Activated B cell treated with CpG ODN at 0.5 μM for 24 hours (primary cell): ENCODE measurements around the gene ECD. TPM values are rescaled to one million over a fixed set of nuclear protein-coding genes. Genes with fewer than 3 reads are reported as not detected.
"Not testable (repeated sequence)": the region's sequence is repeated elsewhere in the genome, so short reads cannot be mapped to it uniquely, and the experiment has no call there.

Source experiments
- ATAC-seq: fragments of 200-7000 bp; cut with Tn5 transposase; one replicate; pipeline ENCODE4 v1.10.0; 2021; ENCODE audit warnings: low read depth, mild to moderate bottlenecking, moderate library complexity
- CTCF ChIA-PET: fragments of 350-600 bp; sonication (Branson Sonifier 250); formaldehyde crosslinking; loops from one replicate; lab custom pipeline; 2021; ENCODE audit warnings: antibody characterized with exemption; lab: Charles Lee
- POLR2A ChIA-PET: fragments of 350-600 bp; sonication (Branson Sonifier 250); formaldehyde crosslinking; loops from one replicate; lab custom pipeline; 2021; ENCODE audit warnings: antibody characterized with exemption; lab: Charles Lee
- DNase-seq: peaks from one replicate; pipeline ENCODE4 v3.0.0; 2022
- H3K27ac Mint-ChIP-seq: one replicate; pipeline ENCODE4 v1.8.0; 2020; ENCODE audit warnings: mixed read lengths
- H3K27me3 Mint-ChIP-seq: one replicate; pipeline ENCODE4 v1.8.0; 2021; ENCODE audit warnings: mixed read lengths
- H3K36me3 Mint-ChIP-seq: one replicate; pipeline ENCODE4 v1.8.0; 2021; ENCODE audit warnings: low read depth, mixed read lengths
- H3K4me1 Mint-ChIP-seq: one replicate; pipeline ENCODE4 v1.8.0; 2021; ENCODE audit warnings: mixed read lengths
- H3K4me3 Mint-ChIP-seq: one replicate; pipeline ENCODE4 v1.8.0; 2020; ENCODE audit warnings: mild to moderate bottlenecking, mixed read lengths
- H3K9me3 Mint-ChIP-seq: one replicate; pipeline ENCODE4 v1.8.0; 2020; ENCODE audit warnings: mixed read lengths
- intact Hi-C: fragments of 100-400 bp; cut with micrococcal nuclease; formaldehyde crosslinking; loops from one replicate; pipeline ENCODE4 v1.15.1; 2024
- total RNA-seq: library from RNA; stranded (reverse); gene quantifications from 2 replicates; pipeline ENCODE4 v1.2.3, GENCODE V29; 2022
- TF ChIP-seq, protein P1 (sequence below): fragments of 200-600 bp; IDR thresholded peaks from one replicate; pipeline ENCODE4 v1.8.0; 2022; ENCODE audit warnings: antibody characterized with exemption, mild to moderate bottlenecking

Gene ECD
- total RNA-seq, 1 donor from 2014 or later, result 35.0 TPM

DNA sequence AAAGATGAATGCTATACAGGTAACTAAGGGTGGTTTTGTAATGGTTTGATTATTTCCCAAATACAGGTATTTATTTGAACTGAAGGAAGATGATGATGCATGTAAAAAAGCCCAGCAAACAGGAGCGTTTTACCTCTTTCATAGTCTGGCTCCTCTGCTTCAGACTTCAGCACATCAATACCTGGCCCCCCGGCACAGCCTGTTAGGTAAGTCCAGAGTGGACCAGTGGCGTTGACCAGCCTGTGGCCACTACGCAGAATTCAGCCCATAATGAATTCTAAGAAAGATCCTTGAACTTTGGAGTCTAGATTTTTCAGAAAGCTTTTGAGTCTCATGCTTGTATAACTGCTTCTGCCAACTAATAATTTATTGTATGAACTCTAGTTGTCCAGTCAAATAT lies 47.9 kb downstream of the ECD start:
- Mint-ChIP-seq H3K4me1 (peaks cover 6% of the 10 kb centered on the region), H3K4me3 (no peak overlapping the region), H3K36me3 (peaks cover 34% of the 10 kb centered on the region), H3K9me3 (no peaks in the 10 kb centered on the region), H3K27ac (no peak overlapping the region), H3K27me3 (no peaks in the 10 kb centered on the region)
- TF ChIP-seq, protein P1, sequence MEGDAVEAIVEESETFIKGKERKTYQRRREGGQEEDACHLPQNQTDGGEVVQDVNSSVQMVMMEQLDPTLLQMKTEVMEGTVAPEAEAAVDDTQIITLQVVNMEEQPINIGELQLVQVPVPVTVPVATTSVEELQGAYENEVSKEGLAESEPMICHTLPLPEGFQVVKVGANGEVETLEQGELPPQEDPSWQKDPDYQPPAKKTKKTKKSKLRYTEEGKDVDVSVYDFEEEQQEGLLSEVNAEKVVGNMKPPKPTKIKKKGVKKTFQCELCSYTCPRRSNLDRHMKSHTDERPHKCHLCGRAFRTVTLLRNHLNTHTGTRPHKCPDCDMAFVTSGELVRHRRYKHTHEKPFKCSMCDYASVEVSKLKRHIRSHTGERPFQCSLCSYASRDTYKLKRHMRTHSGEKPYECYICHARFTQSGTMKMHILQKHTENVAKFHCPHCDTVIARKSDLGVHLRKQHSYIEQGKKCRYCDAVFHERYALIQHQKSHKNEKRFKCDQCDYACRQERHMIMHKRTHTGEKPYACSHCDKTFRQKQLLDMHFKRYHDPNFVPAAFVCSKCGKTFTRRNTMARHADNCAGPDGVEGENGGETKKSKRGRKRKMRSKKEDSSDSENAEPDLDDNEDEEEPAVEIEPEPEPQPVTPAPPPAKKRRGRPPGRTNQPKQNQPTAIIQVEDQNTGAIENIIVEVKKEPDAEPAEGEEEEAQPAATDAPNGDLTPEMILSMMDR, result no peak
- no peak for DNase-seq
- ChIA-PET CTCF (no interaction called here), POLR2A (interaction anchor here (0.6 kb wide), 1 partner anchor 1418 kb away, joined by 4 read pairs; no protein-coding TSS in a partner anchor)
- ATAC-seq, result no peak
- intact Hi-C loops, result no loop called here

DNA sequence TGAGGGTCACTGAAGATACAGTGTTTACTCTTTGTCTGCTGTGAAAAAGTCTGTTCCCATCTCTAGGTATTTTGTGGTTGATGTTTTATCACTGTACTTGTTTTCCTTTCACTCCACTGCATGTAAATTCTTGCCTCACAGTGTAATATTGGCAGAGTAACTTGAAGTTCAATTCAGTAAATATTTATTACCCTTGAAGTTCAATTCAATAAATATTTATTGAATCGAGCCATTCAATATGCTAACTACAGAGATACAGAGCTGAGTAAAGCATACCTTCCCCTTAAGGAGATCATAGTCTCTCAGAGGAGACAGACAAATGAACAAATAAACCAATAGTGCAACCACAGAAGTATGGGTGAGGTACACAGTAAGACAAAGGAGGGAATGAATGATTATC lies 48.4 kb downstream of the ECD start:
- ChIA-PET POLR2A (interaction anchor here (0.6 kb wide), 1 partner anchor 1418 kb away, joined by 4 read pairs; no protein-coding TSS in a partner anchor), CTCF (no interaction called here)
- intact Hi-C loops, result no loop called here
- Mint-ChIP-seq H3K4me3 (no peak overlapping the region), H3K4me1 (peaks cover 6% of the 10 kb centered on the region), H3K27ac (no peak overlapping the region), H3K9me3 (no peaks in the 10 kb centered on the region), H3K36me3 (peaks cover 35% of the 10 kb centered on the region), H3K27me3 (no peaks in the 10 kb centered on the region)
- DNase-seq (no peak), ATAC-seq (no peak)
- TF ChIP-seq, protein P1, result no peak

DNA sequence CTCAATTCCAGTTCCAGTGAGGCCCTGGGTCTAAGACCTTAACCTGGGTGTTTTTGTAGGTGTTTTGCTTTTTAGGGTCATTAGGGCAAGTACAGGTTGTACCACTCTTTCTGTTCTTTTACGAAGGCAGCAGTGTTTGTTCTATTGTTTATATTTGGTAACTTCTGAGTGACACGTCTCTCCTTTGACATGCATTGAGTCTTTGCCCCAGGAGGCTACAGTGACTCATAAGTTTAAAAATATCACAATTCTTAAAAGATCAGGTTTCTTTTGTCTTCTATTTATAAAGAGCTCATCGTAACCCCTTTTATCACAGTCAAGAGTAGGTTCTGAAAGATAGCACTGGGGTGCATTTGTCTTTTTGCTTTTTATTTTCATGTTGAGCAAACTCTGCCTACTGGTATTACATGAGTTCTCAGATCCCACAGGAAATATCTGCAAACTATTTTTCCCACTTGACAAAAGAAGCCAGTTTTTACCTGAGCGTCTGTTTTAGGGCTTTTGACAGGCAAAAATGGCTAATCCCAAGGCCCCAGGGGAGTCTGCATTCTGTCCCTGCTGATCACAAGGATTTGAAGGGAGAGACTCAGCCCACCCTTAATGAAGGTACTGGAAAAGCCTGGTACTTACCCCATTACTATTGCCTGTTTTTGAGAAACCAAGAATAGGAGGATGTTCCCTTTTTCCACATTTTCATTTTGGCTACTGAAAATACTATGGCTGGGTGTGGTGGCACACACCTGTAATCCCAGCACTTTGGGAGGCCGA lies 49.6 kb downstream of the ECD start:
- CTCF ChIA-PET, result no interaction called here
- Mint-ChIP-seq H3K27ac (no peak overlapping the region), H3K27me3 (no peaks in the 10 kb centered on the region), H3K4me1 (peaks cover 6% of the 10 kb centered on the region), H3K9me3 (no peaks in the 10 kb centered on the region), H3K4me3 (no peak overlapping the region), H3K36me3 (peaks cover 26% of the 10 kb centered on the region)
- TF ChIP-seq, protein P1, result no peak
- intact Hi-C loops, result no loop called here
- DNase-seq, result no peak
- POLR2A ChIA-PET, result interaction anchor here (0.6 kb wide), 1 partner anchor 63 kb away, joined by 4 read pairs; no protein-coding TSS in a partner anchor
- ATAC-seq, result peak; percentile 34

DNA sequence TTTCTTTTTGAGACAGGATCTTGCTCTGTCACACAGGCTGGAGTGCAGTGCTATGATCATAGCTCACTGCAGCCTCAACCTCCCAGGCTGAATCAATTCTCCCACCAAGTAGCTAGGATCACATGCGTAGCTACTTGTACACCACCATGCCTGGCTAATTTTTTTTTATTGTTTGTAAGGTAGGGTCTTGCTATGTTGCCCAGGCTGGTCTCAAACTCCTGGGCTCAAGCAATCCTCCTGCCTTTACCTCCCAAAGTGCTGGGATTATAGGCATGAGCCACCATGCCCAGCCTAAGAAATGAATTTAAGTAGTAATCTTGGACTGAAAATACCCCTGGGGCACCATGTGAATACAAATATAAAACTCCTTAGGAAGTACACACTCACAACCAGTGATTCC lies 51.8 kb downstream of the ECD start:
- no peak for ATAC-seq
- TF ChIP-seq, protein P1, result no peak
- H3K27me3 Mint-ChIP-seq, result no peaks in the 10 kb centered on the region
- ChIA-PET CTCF (no interaction called here), POLR2A (interaction anchor here (0.5 kb wide), 1 partner anchor 38 kb away, joined by 4 read pairs; no protein-coding TSS in a partner anchor)
- H3K9me3 Mint-ChIP-seq, result no peaks in the 10 kb centered on the region
- peaks cover 21% of the 10 kb centered on the region for H3K36me3 Mint-ChIP-seq
- H3K27ac Mint-ChIP-seq, result no peak overlapping the region
- no peak overlapping the region for H3K4me3 Mint-ChIP-seq
- no peak for DNase-seq
- H3K4me1 Mint-ChIP-seq, result peaks cover 11% of the 10 kb centered on the region
- intact Hi-C loops, result no loop called here

DNA sequence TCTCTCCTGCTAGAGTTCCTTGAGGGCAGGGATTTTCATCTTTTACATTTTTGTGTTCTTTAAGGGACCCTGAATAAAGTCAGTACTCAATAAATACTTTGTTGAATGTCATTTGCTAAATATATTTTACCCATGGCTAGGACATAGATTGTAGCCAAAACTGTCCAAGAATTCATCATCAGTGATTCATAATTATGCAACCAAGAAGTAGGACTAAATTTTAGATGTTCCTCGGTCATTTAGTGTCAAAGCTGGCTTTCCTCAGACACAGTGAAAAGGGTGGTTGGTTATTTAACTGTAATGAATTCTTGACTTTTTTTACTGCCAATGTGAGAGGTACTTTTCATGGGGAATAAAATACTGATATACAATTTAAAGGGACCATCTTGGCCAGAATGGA lies 54.3 kb downstream of the ECD start:
- ChIA-PET CTCF (interaction anchor here (0.7 kb wide), 1 partner anchor 17 kb away, joined by 3 read pairs; no protein-coding TSS in a partner anchor), POLR2A (no interaction called here)
- Mint-ChIP-seq H3K36me3 (peaks cover 25% of the 10 kb centered on the region), H3K4me1 (peaks cover 22% of the 10 kb centered on the region), H3K27me3 (no peaks in the 10 kb centered on the region), H3K9me3 (no peaks in the 10 kb centered on the region), H3K4me3 (no peak overlapping the region), H3K27ac (no peak overlapping the region)
- intact Hi-C loops, result no loop called here
- TF ChIP-seq, protein P1, result no peak
- ATAC-seq (no peak), DNase-seq (no peak)

DNA sequence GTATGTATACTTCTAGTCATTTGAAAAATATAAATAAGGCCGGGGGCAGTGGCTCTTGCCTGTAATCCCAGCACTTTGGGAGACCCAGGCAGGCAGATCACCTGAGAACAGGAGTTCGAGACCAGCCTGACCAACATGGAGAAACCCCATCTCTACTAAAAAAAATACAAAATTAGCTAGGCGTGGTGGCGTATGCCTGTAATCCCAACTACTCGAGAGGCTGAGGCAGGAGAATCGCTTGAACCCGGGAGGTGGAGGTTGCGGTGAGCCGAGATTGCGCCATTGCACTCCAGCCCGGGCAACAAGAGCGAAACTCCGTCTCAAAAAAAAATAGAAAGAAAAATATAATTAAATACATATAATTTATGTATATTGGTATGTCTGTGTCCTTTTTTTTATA lies 55.8 kb downstream of the ECD start:
- Mint-ChIP-seq H3K4me1 (peaks cover 16% of the 10 kb centered on the region), H3K36me3 (peaks cover 29% of the 10 kb centered on the region)
- ChIA-PET POLR2A (interaction anchor here (0.6 to 3.4 kb wide), 2 partner anchors 15 to 399 kb away, joined by 3 to 64 read pairs; partner anchors contain the start of gene P4HA1), CTCF (interaction anchor here (3.0 kb wide), 1 partner anchor 16 kb away, joined by 24 read pairs; the partner anchor contains the start of gene P4HA1)
- H3K9me3 Mint-ChIP-seq, H3K27me3 Mint-ChIP-seq, ATAC-seq, H3K4me3 Mint-ChIP-seq, H3K27ac Mint-ChIP-seq, DNase-seq, intact Hi-C loops: not testable (repeated sequence)
